Measurements from ENCODE around the gene PLTP.

The PLTP gene

DNA sequence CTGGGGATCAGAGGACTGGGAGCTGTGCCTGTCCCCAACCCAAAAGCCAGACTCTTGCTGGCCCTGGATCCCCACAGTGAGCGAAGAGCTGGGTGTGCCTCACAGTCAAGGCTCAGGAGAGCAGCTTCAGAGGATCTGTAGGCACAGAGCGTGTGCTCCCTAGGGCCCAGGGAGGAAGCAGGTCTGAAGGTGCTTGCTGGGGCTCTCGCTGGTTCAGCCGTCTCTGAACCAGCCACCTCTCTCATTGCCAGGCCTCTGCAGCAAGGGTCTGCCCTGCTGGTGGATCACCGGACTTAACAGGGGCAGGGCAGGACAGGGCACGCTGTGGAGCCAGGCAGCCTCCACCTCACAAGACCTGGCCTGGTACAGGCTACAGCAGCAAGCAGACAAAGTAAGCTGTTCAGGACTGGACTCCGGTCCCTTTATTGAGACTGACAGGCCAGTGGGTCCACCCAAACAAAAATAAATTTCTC lies 36.3 kb upstream of the PLTP start:
- WGBS (ENCODE audit: extremely low coverage, insufficient coverage, insufficient read length), result no CpG with 5 or more reads among the region's 7 CpGs
- no peak overlapping the region for H4K12ac ChIP-seq (ENCODE audit: low read depth, low read length)
- H3K9ac ChIP-seq (ENCODE audit: low read length), result no peak overlapping the region
- H3K79me1 ChIP-seq (ENCODE audit: low read length), result no peaks in the 10 kb centered on the region
- H3K79me2 ChIP-seq (ENCODE audit: control insufficient read depth, insufficient read depth, low read length, poor library complexity), result no peaks in the 10 kb centered on the region
- H3K9me3 ChIP-seq (ENCODE audit: insufficient read depth, low read depth, low read length), result no peaks in the 10 kb centered on the region
- H4K8ac ChIP-seq (ENCODE audit: low read depth, low read length), result no peak overlapping the region
- H2AK5ac ChIP-seq (ENCODE audit: low read length), result no peak overlapping the region
- H3K14ac ChIP-seq (ENCODE audit: low read length), result no peak overlapping the region
- no peak overlapping the region for H2AFZ ChIP-seq (ENCODE audit: insufficient read depth, low read length, poor library complexity)
- H3K4me2 ChIP-seq (ENCODE audit: low read length), result no peak overlapping the region
- H3K27ac ChIP-seq (ENCODE audit: low read depth, low read length), result no peak overlapping the region
- no peak for DNase-seq
- H3K4me1 ChIP-seq (ENCODE audit: control insufficient read depth in 1 of 2, insufficient read depth in 2 of 2, low read length in 2 of 2), result no peaks in the 10 kb centered on the region
- no peak overlapping the region for H3K4ac ChIP-seq (ENCODE audit: low read depth, low read length)
- H3K23ac ChIP-seq (ENCODE audit: low read length), result no peak overlapping the region
- H3K36me3 ChIP-seq (ENCODE audit: control insufficient read depth in 1 of 2, insufficient read depth in 2 of 2, low read length in 2 of 2), result peaks cover 91 to 98% of the 10 kb centered on the region in 2 experiments
- H2BK5ac ChIP-seq (ENCODE audit: low read depth, low read length, poor library complexity), result no peak overlapping the region
- no peak overlapping the region for H4K91ac ChIP-seq (ENCODE audit: low read depth, low read length)
- H3K18ac ChIP-seq (ENCODE audit: low read length), result no peak overlapping the region
- H3K4me3 ChIP-seq (ENCODE audit: low read depth, low read length), result no peak overlapping the region
- H2BK12ac ChIP-seq (ENCODE audit: low read length), result no peak overlapping the region
- no peaks in the 10 kb centered on the region for H3K27me3 ChIP-seq (ENCODE audit: insufficient read depth, low read length)
- no peak overlapping the region for H2BK120ac ChIP-seq (ENCODE audit: insufficient read depth, low read length, poor library complexity)

GRCh38 chr20:45947110-45947866 lies 35.3 kb upstream of the PLTP start:
- H3K4me1 ChIP-seq (ENCODE audit: control insufficient read depth in 1 of 2, insufficient read depth in 2 of 2, low read length in 2 of 2), result no peaks in the 10 kb centered on the region
- H3K4me2 ChIP-seq (ENCODE audit: low read length), result no peak overlapping the region
- no peak for DNase-seq
- WGBS (ENCODE audit: extremely low coverage, insufficient coverage, insufficient read length), result no CpG with 5 or more reads among the region's 29 CpGs
- no peak overlapping the region for H4K8ac ChIP-seq (ENCODE audit: low read depth, low read length)
- no peaks in the 10 kb centered on the region for H3K79me1 ChIP-seq (ENCODE audit: low read length)
- no peak overlapping the region for H2AFZ ChIP-seq (ENCODE audit: insufficient read depth, low read length, poor library complexity)
- H3K36me3 ChIP-seq (ENCODE audit: control insufficient read depth in 1 of 2, insufficient read depth in 2 of 2, low read length in 2 of 2), result peaks cover 85 to 95% of the 10 kb centered on the region in 2 experiments
- H2BK120ac ChIP-seq (ENCODE audit: insufficient read depth, low read length, poor library complexity), result no peak overlapping the region
- no peak overlapping the region for H3K14ac ChIP-seq (ENCODE audit: low read length)
- no peak overlapping the region for H3K27ac ChIP-seq (ENCODE audit: low read depth, low read length)
- H2BK5ac ChIP-seq (ENCODE audit: low read depth, low read length, poor library complexity), result no peak overlapping the region
- no peak overlapping the region for H3K4ac ChIP-seq (ENCODE audit: low read depth, low read length)
- H2BK12ac ChIP-seq (ENCODE audit: low read length), result no peak overlapping the region
- no peak overlapping the region for H3K18ac ChIP-seq (ENCODE audit: low read length)
- no peak overlapping the region for H2AK5ac ChIP-seq (ENCODE audit: low read length)
- H3K9ac ChIP-seq (ENCODE audit: low read length), result no peak overlapping the region
- H3K4me3 ChIP-seq (ENCODE audit: low read depth, low read length), result no peak overlapping the region
- H4K12ac ChIP-seq (ENCODE audit: low read depth, low read length), result no peak overlapping the region
- no peaks in the 10 kb centered on the region for H3K79me2 ChIP-seq (ENCODE audit: control insufficient read depth, insufficient read depth, low read length, poor library complexity)
- H3K27me3 ChIP-seq (ENCODE audit: insufficient read depth, low read length), result no peaks in the 10 kb centered on the region
- no peaks in the 10 kb centered on the region for H3K9me3 ChIP-seq (ENCODE audit: insufficient read depth, low read depth, low read length)
- H4K91ac ChIP-seq (ENCODE audit: low read depth, low read length), result no peak overlapping the region
- H3K23ac ChIP-seq (ENCODE audit: low read length), result no peak overlapping the region

GRCh38 chr20:45946149-45946970 lies 34.4 kb upstream of the PLTP start:
- Histone ChIP-seq H3K18ac (ENCODE audit: low read length) (no peak overlapping the region), H2BK5ac (ENCODE audit: low read depth, low read length, poor library complexity) (no peak overlapping the region), H3K4me2 (ENCODE audit: low read length) (no peak overlapping the region), H2BK120ac (ENCODE audit: insufficient read depth, low read length, poor library complexity) (no peak overlapping the region), H4K8ac (ENCODE audit: low read depth, low read length) (no peak overlapping the region), H2AK5ac (ENCODE audit: low read length) (no peak overlapping the region), H3K9me3 (ENCODE audit: insufficient read depth, low read depth, low read length) (no peaks in the 10 kb centered on the region), H2AFZ (ENCODE audit: insufficient read depth, low read length, poor library complexity) (no peak overlapping the region), H4K91ac (ENCODE audit: low read depth, low read length) (no peak overlapping the region), H3K4ac (ENCODE audit: low read depth, low read length) (no peak overlapping the region), H3K9ac (ENCODE audit: low read length) (no peak overlapping the region), H3K4me1 (ENCODE audit: control insufficient read depth in 1 of 2, insufficient read depth in 2 of 2, low read length in 2 of 2) (no peaks in the 10 kb centered on the region), H3K14ac (ENCODE audit: low read length) (no peak overlapping the region), H3K23ac (ENCODE audit: low read length) (no peak overlapping the region), H3K4me3 (ENCODE audit: low read depth, low read length) (no peak overlapping the region), H2BK12ac (ENCODE audit: low read length) (no peak overlapping the region), H3K79me2 (ENCODE audit: control insufficient read depth, insufficient read depth, low read length, poor library complexity) (no peaks in the 10 kb centered on the region), H4K12ac (ENCODE audit: low read depth, low read length) (no peak overlapping the region), H3K27me3 (ENCODE audit: insufficient read depth, low read length) (no peaks in the 10 kb centered on the region), H3K36me3 (ENCODE audit: control insufficient read depth in 1 of 2, insufficient read depth in 2 of 2, low read length in 2 of 2) (peaks cover 79 to 85% of the 10 kb centered on the region in 2 experiments), H3K27ac (ENCODE audit: low read depth, low read length) (no peak overlapping the region), H3K79me1 (ENCODE audit: low read length) (no peaks in the 10 kb centered on the region)
- no CpG with 5 or more reads among the region's 20 CpGs for WGBS (ENCODE audit: extremely low coverage, insufficient coverage, insufficient read length)
- DNase-seq, result peak in 1 of 2 donors; percentile 49

DNA sequence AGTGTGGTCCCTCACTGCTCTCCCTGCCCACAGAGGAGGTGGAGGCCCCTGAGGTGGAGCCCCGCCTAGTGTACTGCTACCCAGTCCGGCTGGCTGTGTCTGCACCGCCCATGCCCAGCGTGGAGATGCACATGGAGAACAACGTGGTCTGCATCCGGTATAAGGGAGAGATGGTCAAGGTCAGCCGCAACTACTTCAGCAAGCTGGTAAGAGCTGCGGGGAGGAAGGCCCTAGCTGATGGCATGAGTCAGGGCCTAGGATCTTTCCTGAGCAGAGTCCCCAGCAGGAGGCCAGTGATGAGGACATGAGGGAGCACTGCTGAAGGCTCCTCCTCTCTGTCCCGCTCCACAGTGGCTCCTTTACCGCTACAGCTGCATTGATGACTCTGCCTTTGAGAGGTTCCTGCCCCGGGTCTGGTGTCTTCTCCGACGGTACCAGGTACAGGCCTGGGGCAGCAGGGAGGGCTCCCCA lies 33.8 kb upstream of the PLTP start:
- peaks cover 80 to 85% of the 10 kb centered on the region in 2 experiments for H3K36me3 ChIP-seq (ENCODE audit: control insufficient read depth in 1 of 2, insufficient read depth in 2 of 2, low read length in 2 of 2)
- no peaks in the 10 kb centered on the region for H3K79me1 ChIP-seq (ENCODE audit: low read length)
- H3K9me3 ChIP-seq (ENCODE audit: insufficient read depth, low read depth, low read length), result peaks cover 2% of the 10 kb centered on the region
- H3K9ac ChIP-seq (ENCODE audit: low read length), result no peak overlapping the region
- H3K4ac ChIP-seq (ENCODE audit: low read depth, low read length), result no peak overlapping the region
- no peaks in the 10 kb centered on the region for H3K79me2 ChIP-seq (ENCODE audit: control insufficient read depth, insufficient read depth, low read length, poor library complexity)
- H2BK120ac ChIP-seq (ENCODE audit: insufficient read depth, low read length, poor library complexity), result no peak overlapping the region
- no peaks in the 10 kb centered on the region for H3K4me1 ChIP-seq (ENCODE audit: control insufficient read depth in 1 of 2, insufficient read depth in 2 of 2, low read length in 2 of 2)
- H2BK5ac ChIP-seq (ENCODE audit: low read depth, low read length, poor library complexity), result no peak overlapping the region
- no peak overlapping the region for H4K91ac ChIP-seq (ENCODE audit: low read depth, low read length)
- H3K4me3 ChIP-seq (ENCODE audit: low read depth, low read length), result no peak overlapping the region
- H3K4me2 ChIP-seq (ENCODE audit: low read length), result no peak overlapping the region
- H2BK12ac ChIP-seq (ENCODE audit: low read length), result no peak overlapping the region
- peak in 1 of 2 donors; percentile 24 for DNase-seq
- no CpG with 5 or more reads among the region's 13 CpGs for WGBS (ENCODE audit: extremely low coverage, insufficient coverage, insufficient read length)
- no peak overlapping the region for H4K8ac ChIP-seq (ENCODE audit: low read depth, low read length)
- no peak overlapping the region for H3K18ac ChIP-seq (ENCODE audit: low read length)
- H3K14ac ChIP-seq (ENCODE audit: low read length), result no peak overlapping the region
- no peaks in the 10 kb centered on the region for H3K27me3 ChIP-seq (ENCODE audit: insufficient read depth, low read length)
- no peak overlapping the region for H4K12ac ChIP-seq (ENCODE audit: low read depth, low read length)
- H3K23ac ChIP-seq (ENCODE audit: low read length), result no peak overlapping the region
- H2AFZ ChIP-seq (ENCODE audit: insufficient read depth, low read length, poor library complexity), result no peak overlapping the region
- H3K27ac ChIP-seq (ENCODE audit: low read depth, low read length), result no peak overlapping the region
- H2AK5ac ChIP-seq (ENCODE audit: low read length), result no peak overlapping the region

All from trophoblast cell (in vitro differentiated cells and primary cell).